ENCODE measurements around the gene TTC28.

The TTC28 gene

GRCh38 chr22:28128827-28129226 lies 550.8 kb downstream of the TTC28 start:
- CTCF ChIA-PET = no interaction called here
- Mint-ChIP-seq H3K36me3 (no peaks in the 10 kb centered on the region), H3K4me3 (no peak overlapping the region), H3K27me3 (no peaks in the 10 kb centered on the region), H3K4me1 (no peaks in the 10 kb centered on the region), H3K9me3 (no peaks in the 10 kb centered on the region), H3K27ac (no peak overlapping the region)
- DNase-seq = no peak

- Mint-ChIP-seq H3K36me3 (no peaks in the 10 kb centered on the region), H3K4me3 (no peak overlapping the region), H3K9me3 (no peaks in the 10 kb centered on the region), H3K27me3 (no peaks in the 10 kb centered on the region), H3K4me1 (no peaks in the 10 kb centered on the region), H3K27ac (no peak overlapping the region)
- no peak for DNase-seq
- CTCF ChIA-PET = no interaction called here
Measured at GRCh38 chr22:28125799-28126198, 553.8 kb downstream of the TTC28 start.

DNA sequence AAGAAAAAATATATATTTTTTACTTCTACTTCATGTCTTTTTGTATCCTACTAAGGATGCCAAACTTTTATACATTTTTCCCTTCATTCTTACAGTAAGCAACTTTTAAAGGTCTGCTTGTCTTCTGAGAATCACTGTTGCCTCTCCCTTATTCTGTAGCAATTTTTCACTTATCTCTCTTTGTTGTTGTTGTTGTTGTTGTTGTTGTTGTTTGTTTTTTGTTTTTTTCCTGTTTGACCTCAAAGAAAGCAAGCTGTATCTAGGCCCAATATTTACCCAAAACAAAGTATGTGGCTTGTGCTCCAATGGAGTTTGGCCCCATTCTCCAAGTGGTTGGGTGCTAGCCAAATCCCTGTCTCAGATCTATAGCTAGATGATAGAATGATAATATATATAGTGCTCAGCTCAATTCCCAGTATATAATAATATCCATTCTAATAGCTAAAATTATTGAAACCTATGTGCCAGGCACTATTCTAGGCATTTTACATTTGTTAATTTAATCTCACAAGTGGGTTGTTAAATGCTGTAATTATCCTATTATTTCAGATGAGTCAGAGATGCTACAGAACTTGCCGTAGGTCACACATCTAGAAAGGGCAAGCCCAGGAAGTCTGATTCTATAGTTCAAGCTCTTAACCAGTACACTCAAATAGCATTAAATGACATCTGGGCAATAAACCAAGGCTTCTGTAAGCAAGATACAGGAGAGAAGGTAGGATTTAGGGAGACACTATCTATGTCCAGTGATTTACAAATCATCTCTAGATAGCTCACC lies 555.5 kb downstream of the TTC28 start:
- DNase-seq = no peak
- Mint-ChIP-seq H3K4me1 (no peaks in the 10 kb centered on the region), H3K27me3 (no peaks in the 10 kb centered on the region), H3K9me3 (no peaks in the 10 kb centered on the region), H3K4me3 (no peak overlapping the region), H3K36me3 (no peaks in the 10 kb centered on the region), H3K27ac (no peak overlapping the region)
- CTCF ChIA-PET = no interaction called here

DNA sequence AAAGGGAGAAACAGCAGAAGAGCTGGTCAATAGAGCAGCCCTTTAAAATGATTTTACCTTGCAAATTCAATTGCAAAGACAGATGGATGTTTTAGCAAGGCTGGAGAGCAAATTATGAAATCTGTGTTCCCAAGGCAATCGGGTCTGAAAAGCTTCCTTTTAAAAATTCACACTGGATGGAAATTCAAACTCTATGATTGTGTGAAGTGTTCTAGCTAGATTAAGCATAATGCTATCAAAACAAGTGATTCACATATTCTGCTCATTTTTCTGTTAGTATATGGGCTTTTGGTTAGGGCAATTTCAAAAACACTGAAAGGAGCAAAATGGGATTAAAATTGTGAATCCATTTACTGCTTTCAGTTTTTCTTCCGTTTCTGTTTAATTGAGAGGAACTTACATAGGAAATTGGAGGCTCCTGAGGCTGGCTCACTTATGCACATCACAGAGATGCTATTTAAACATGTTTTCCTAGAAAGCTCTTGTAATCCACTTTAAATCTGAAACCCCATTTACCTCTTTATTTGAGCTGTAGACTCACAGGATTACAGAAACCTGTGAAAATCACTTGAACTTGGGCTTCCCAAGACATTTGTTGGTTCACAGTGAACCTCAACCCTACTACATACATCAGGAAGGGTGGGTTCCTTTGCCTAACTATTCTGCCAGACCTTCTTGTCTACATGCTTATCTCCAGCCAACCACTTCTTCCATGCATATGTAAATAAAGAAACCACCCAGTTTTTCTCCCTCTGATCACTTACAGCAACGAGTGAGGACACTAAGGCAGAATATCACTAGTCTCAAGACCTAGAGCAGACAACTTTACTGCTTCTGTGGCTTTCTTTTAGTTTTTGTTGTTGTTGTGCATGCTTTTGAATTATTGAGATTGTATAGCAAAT lies 558.7 kb downstream of the TTC28 start:
- no peak overlapping the region for H3K27ac Mint-ChIP-seq
- no peak for DNase-seq
- H3K4me3 Mint-ChIP-seq = no peak overlapping the region
- H3K27me3 Mint-ChIP-seq = no peaks in the 10 kb centered on the region
- H3K4me1 Mint-ChIP-seq = no peaks in the 10 kb centered on the region
- no peaks in the 10 kb centered on the region for H3K9me3 Mint-ChIP-seq
- CTCF ChIA-PET = no interaction called here
- H3K36me3 Mint-ChIP-seq = no peaks in the 10 kb centered on the region

DNA sequence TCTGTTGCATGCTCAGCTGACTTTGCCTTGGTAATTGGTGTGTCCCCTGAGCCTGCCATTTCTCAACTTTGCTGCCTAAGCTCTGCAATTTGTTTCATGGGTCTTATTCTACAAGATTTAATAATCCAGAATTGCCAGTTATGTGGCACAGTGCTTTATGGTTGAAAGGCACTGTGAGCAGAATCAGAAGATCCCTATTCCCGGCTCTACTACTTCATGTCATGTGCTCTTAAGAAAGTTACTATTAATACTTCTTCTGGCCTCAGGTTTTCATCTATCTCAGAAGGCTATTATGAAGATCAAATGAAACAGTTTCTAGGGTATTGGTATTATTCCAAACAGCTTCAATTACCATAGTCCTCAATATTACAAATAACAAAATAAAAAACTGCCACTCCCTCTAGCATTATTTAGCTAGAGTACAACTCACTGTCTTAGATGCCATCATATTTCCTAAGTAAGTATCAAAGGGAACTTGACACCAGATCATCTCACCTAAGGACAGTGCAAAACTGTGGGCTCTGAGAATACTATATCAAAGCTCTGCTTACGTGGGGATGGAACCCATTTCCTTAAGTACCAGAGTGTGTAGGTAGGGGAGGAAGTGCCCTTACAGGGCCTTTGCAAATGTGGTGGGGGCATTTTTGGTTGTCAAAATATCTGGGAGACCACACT lies 560.5 kb downstream of the TTC28 start:
- Mint-ChIP-seq H3K4me1 (no peaks in the 10 kb centered on the region), H3K9me3 (no peaks in the 10 kb centered on the region)
- CTCF ChIA-PET = no interaction called here

DNA sequence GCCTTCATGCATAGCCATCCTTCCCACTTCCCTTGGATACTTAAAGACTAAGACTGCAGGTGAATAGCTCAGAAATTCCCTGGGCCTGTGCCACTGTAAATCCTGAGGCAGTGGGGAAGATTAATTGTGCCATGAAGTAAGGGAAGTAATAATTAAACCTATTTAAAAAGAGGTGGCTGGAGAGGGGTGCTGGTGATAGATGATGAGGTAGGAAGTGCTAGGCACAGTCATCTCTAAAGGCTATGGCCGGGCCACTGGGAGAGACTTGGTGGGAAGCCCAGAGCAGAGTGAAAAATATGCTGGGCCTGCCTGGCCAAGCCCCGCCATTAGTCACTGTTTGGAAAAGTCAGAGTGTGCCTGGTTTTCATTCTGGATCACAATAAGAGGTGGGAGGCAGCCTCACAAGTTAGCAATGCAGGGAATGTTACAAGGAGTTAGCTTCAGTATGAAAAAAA lies 563.4 kb downstream of the TTC28 start:
- no peaks in the 10 kb centered on the region for H3K36me3 Mint-ChIP-seq
- H3K4me3 Mint-ChIP-seq = no peak overlapping the region
- no peaks in the 10 kb centered on the region for H3K9me3 Mint-ChIP-seq
- peaks cover 4% of the 10 kb centered on the region for H3K27me3 Mint-ChIP-seq
- DNase-seq = no peak
- H3K27ac Mint-ChIP-seq = no peak overlapping the region
- H3K4me1 Mint-ChIP-seq = no peaks in the 10 kb centered on the region
- CTCF ChIA-PET = no interaction called here

More for the DNA sequence above, 560.5 kb downstream of the TTC28 start:
- Mint-ChIP-seq H3K27me3 (no peaks in the 10 kb centered on the region), H3K36me3 (no peaks in the 10 kb centered on the region), H3K4me3 (no peak overlapping the region), H3K27ac (no peak overlapping the region)
- DNase-seq = no peak

- CTCF ChIA-PET = no interaction called here
- no peaks in the 10 kb centered on the region for H3K9me3 Mint-ChIP-seq
- peaks cover 4% of the 10 kb centered on the region for H3K27me3 Mint-ChIP-seq
- no peaks in the 10 kb centered on the region for H3K4me1 Mint-ChIP-seq
- H3K27ac Mint-ChIP-seq = no peak overlapping the region
- DNase-seq = no peak
- H3K36me3 Mint-ChIP-seq = no peaks in the 10 kb centered on the region
- H3K4me3 Mint-ChIP-seq = no peak overlapping the region
Measured at GRCh38 chr22:28115426-28115825, 564.2 kb downstream of the TTC28 start.

GRCh38 chr22:28112548-28113043 lies 567.0 kb downstream of the TTC28 start:
- Mint-ChIP-seq H3K27me3 (peaks cover 4% of the 10 kb centered on the region), H3K36me3 (no peaks in the 10 kb centered on the region), H3K4me3 (no peak overlapping the region), H3K9me3 (no peaks in the 10 kb centered on the region), H3K4me1 (no peaks in the 10 kb centered on the region), H3K27ac (no peak overlapping the region)
- CTCF ChIA-PET = no interaction called here
- no peak for DNase-seq

- no peak for DNase-seq
- CTCF ChIA-PET = no interaction called here
- Mint-ChIP-seq H3K4me1 (no peaks in the 10 kb centered on the region), H3K36me3 (no peaks in the 10 kb centered on the region), H3K27ac (no peak overlapping the region), H3K9me3 (no peaks in the 10 kb centered on the region), H3K27me3 (peaks cover 4% of the 10 kb centered on the region), H3K4me3 (no peak overlapping the region)
Measured at GRCh38 chr22:28112190-28112544, 567.5 kb downstream of the TTC28 start.

DNA sequence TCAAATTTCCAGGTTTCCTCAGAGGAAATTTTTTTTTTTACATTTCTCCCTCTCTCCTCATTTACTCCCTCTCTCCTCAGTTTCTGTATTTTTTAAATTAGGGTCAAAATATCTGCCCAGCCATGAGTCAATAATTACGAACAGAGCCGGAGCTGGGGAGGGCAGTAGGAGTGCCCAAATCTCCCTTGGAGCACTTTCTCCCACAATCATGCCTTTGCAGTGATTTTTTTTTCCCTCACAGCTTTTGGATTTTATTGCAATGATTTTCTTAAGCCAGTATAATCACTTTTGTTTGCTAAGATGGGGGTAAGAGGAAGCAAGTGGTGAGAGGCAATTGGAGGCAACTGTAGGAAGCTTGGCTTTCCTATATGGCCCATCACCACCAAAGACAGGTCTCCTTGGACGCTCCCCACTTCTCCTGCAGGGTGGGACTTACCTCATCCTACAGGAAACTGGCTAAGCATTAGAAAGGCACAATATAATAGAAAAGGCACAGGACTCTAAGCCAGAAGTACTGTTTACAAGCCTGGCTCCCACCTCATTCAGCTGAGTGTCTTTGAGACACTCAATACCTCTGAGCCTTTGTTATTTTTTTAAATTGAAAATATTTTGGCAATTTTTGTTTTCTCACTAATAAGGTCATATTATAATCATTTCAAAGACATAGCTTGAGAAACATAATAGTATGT lies 568.0 kb downstream of the TTC28 start:
- H3K9me3 Mint-ChIP-seq = no peaks in the 10 kb centered on the region
- H3K27ac Mint-ChIP-seq = no peak overlapping the region
- DNase-seq = no peak
- CTCF ChIA-PET = no interaction called here
- no peaks in the 10 kb centered on the region for H3K36me3 Mint-ChIP-seq
- H3K4me3 Mint-ChIP-seq = no peak overlapping the region
- H3K4me1 Mint-ChIP-seq = no peaks in the 10 kb centered on the region
- H3K27me3 Mint-ChIP-seq = peaks cover 4% of the 10 kb centered on the region

GRCh38 chr22:28108851-28109250 lies 570.8 kb downstream of the TTC28 start:
- H3K4me1 Mint-ChIP-seq = no peaks in the 10 kb centered on the region
- peaks cover 4% of the 10 kb centered on the region for H3K27me3 Mint-ChIP-seq
- H3K36me3 Mint-ChIP-seq = no peaks in the 10 kb centered on the region
- no peak overlapping the region for H3K27ac Mint-ChIP-seq
- CTCF ChIA-PET = no interaction called here
- DNase-seq = no peak
- H3K4me3 Mint-ChIP-seq = no peak overlapping the region
- H3K9me3 Mint-ChIP-seq = no peaks in the 10 kb centered on the region

DNA sequence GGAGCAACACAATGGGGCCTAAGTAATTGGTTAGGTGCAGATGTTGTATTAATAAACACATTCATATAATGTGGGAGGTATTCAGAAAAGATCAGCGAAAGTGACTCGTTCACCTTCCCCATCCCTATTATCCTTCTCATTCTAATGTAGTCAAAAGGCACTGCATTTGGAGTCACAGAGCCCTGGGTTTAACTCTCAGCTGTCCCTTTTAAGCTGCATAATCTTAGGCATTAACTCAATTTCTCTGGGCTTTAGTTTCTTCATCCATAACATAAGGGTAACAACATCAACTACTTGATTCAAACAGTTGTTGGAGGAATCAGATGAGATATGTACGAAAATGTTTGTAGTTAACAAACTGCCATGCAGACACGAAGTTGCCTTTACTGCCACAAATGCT lies 573.0 kb downstream of the TTC28 start:
- H3K36me3 Mint-ChIP-seq = no peaks in the 10 kb centered on the region
- no peak overlapping the region for H3K27ac Mint-ChIP-seq
- CTCF ChIA-PET = interaction anchor here (1.1 kb wide), 1 partner anchor 333 kb away, joined by 3 read pairs; no protein-coding TSS in a partner anchor
- H3K4me1 Mint-ChIP-seq = no peaks in the 10 kb centered on the region
- no peak for DNase-seq
- H3K9me3 Mint-ChIP-seq = no peaks in the 10 kb centered on the region
- H3K27me3 Mint-ChIP-seq = no peaks in the 10 kb centered on the region
- no peak overlapping the region for H3K4me3 Mint-ChIP-seq

- DNase-seq = no peak
- CTCF ChIA-PET = no interaction called here
- H3K27ac Mint-ChIP-seq = no peak overlapping the region
- H3K36me3 Mint-ChIP-seq = no peaks in the 10 kb centered on the region
- H3K4me1 Mint-ChIP-seq = no peaks in the 10 kb centered on the region
- no peak overlapping the region for H3K4me3 Mint-ChIP-seq
- no peaks in the 10 kb centered on the region for H3K9me3 Mint-ChIP-seq
- H3K27me3 Mint-ChIP-seq = no peaks in the 10 kb centered on the region
Measured at GRCh38 chr22:28105988-28106387, 573.7 kb downstream of the TTC28 start.

GRCh38 chr22:28105413-28105812 lies 574.2 kb downstream of the TTC28 start:
- no peaks in the 10 kb centered on the region for H3K9me3 Mint-ChIP-seq
- CTCF ChIA-PET = no interaction called here
- no peak overlapping the region for H3K27ac Mint-ChIP-seq
- no peaks in the 10 kb centered on the region for H3K4me1 Mint-ChIP-seq
- no peak for DNase-seq
- no peaks in the 10 kb centered on the region for H3K27me3 Mint-ChIP-seq
- H3K36me3 Mint-ChIP-seq = no peaks in the 10 kb centered on the region
- no peak overlapping the region for H3K4me3 Mint-ChIP-seq
